Measurements from ENCODE around the gene WDR59.
"Not testable (repeated sequence)": the region's sequence is repeated elsewhere in the genome, so short reads cannot be mapped to it uniquely, and the experiment has no call there.

WDR59 gene

DNA sequence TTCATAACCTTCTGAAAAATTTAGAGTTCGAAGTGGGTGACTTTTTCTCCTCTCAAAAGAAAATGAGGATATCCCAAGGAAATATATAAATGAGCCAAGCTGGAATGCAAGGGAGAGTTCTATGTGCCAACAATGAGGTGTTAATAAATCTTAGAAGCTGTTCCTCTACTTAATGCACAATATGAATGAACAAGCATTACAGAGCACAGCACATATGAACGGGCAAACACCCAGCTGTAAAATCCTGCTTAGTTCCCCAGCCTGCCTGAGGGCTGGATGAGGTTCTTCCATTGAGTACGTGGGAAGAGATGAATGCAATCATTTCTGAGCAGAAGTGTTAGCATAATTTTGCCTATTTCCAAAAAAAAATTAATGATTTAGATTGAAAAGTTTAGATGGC, 58.1 kb downstream of the WDR59 start:
- H3K4me3 ChIP-seq (ENCODE audit: low read depth, low read length): no peak overlapping the region
- DNase-seq (ENCODE audit: low read depth): no peak
- no peak for TF ChIP-seq CTCF (IDR thresholded peaks at IDR 0.05; ENCODE audit: insufficient read depth, low read depth, low read length, missing control alignments)

DNA sequence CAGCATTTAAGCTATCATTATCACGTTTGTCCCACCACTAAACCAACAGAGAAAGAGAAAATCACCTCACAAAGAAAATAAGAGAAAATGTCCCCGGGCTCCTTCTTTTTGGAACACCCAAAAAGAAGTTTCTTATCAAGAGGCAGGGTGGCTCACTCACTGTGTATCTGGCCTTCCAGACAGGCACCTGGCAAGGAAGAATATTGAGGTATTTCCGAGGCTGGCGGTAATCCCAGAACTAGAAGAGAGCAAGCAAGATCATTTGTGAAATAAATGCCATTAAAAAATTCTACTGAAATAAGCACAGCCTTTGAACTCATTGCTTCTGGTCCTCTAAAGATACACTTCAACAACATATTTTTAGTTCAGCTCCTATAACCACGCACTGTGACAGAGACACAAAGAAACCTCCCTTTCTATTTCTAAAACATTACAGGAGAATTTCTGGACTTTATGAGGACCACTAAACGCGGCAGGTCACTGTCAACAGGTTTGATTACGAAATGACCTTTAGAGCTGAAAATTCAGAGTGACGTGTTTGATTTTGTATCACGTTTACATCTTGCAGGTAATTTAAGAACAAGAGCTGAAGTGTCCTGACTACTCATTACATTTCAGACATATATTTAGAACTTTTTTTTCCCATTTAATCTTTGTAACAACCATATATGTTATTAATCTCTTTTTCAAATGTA, 61.0 kb downstream of the WDR59 start:
- TF ChIP-seq CTCF (IDR thresholded peaks at IDR 0.05; ENCODE audit: insufficient read depth, low read depth, low read length, missing control alignments): no peak
- H3K4me3 ChIP-seq (ENCODE audit: low read depth, low read length): no peak overlapping the region
- DNase-seq (ENCODE audit: low read depth): no peak

GRCh38 chr16:74922150-74923138, 62.5 kb downstream of the WDR59 start:
- no peak for DNase-seq (ENCODE audit: low read depth)
- no peak for TF ChIP-seq CTCF (IDR thresholded peaks at IDR 0.05; ENCODE audit: insufficient read depth, low read depth, low read length, missing control alignments)
- no peak overlapping the region for H3K4me3 ChIP-seq (ENCODE audit: low read depth, low read length)

DNA sequence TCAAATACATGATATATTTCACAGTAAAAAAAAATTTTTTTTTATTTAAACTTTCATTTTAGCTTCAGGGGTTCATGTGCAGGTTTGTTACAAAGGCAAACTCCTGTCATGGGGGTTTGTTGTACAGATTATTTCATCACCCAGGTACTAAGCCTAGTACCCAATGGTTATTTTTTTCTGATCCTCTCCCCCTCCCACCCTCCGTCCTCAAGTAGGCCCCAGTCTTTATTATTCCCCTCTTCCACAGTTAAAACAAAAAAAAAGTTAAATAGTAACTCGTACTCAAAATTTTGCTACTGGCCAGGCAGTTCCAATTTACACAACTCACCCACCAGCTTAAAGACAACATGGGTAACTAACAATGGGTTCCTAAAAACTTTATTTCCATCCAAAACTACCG, 63.9 kb downstream of the WDR59 start:
- H3K4me3 ChIP-seq (ENCODE audit: low read depth, low read length): no peak overlapping the region
- DNase-seq (ENCODE audit: low read depth): no peak
- no peak for TF ChIP-seq CTCF (IDR thresholded peaks at IDR 0.05; ENCODE audit: insufficient read depth, low read depth, low read length, missing control alignments)

DNA sequence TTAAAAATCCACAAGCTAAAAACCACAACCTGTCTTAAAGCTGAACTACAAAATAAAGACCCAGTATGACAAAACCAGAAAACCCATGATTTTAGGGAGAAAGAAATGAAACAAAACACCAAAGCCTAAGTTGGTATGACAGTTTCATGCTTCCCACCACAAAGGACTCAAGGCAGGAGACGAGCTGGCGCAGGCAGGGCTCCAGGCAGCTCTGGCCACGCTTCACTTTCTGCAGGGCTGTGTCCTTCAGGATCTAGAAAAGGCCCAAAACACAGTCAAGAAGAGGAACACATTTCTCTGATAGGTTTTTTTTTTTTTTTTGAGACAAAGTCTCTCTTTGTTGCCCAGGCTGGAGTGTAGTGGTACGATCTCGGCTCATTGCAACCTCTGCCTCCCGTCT, 75.3 kb downstream of the WDR59 start:
- no peak for TF ChIP-seq CTCF (IDR thresholded peaks at IDR 0.05; ENCODE audit: insufficient read depth, low read depth, low read length, missing control alignments)
- H3K4me3 ChIP-seq (ENCODE audit: low read depth, low read length): no peak overlapping the region
- no peak for DNase-seq (ENCODE audit: low read depth)

GRCh38 chr16:74908759-74909158, 76.2 kb downstream of the WDR59 start:
- H3K4me3 ChIP-seq (ENCODE audit: low read depth, low read length); DNase-seq (ENCODE audit: low read depth): not testable (repeated sequence)

GRCh38 chr16:74903901-74904678, 80.8 kb downstream of the WDR59 start:
- DNase-seq (ENCODE audit: low read depth): no peak
- no peak for TF ChIP-seq CTCF (IDR thresholded peaks at IDR 0.05; ENCODE audit: insufficient read depth, low read depth, low read length, missing control alignments)
- no peak overlapping the region for H3K4me3 ChIP-seq (ENCODE audit: low read depth, low read length)
